H1 (cell line): ENCODE results near the gene USP49.

Source experiments
- CHD7 ChIP-seq: fragments of 300-600 bp; sonication (generic); IDR thresholded peaks from 2 replicates; pipeline ENCODE4 v1.7.1; 2012; ENCODE audit warnings: low read length, moderate library complexity, mild to moderate bottlenecking, inconsistent platforms; ENCODE audit not compliant: insufficient replicate concordance
- CTCF ChIP-seq, 3 experiments: IDR thresholded peaks; 1 replicate in 2 of 3; 2 replicates in 1 of 3; pipeline versions ENCODE4 v1.5.1 to v1.6.1; 2011; ENCODE audit warnings: low read length in 3 of 3, mild to moderate bottlenecking in 3 of 3, inconsistent platforms in 2 of 3, low read depth in 1 of 3, moderate library complexity in 1 of 3; ENCODE audit not compliant: insufficient read depth in 1 of 3; ENCODE audit errors: control extremely low read depth in 1 of 3
- EGR1 ChIP-seq: IDR thresholded peaks from 2 replicates; pipeline ENCODE4 v1.6.1; 2011; ENCODE audit warnings: low read depth, low read length, borderline replicate concordance
- JUND ChIP-seq: IDR thresholded peaks from 2 replicates; pipeline ENCODE4 v1.6.1; 2011; ENCODE audit warnings: mild to moderate bottlenecking, improper control_type of control experiment, low read length
- SP1 ChIP-seq: IDR thresholded peaks from 2 replicates; pipeline ENCODE4 v1.6.1; 2011; ENCODE audit warnings: low read depth, low read length
- USF2 ChIP-seq: IDR thresholded peaks from 2 replicates; pipeline ENCODE4 v1.6.1; 2011; ENCODE audit warnings: low read length, improper control_type of control experiment

GRCh38 chr6:41775293-41775882 is 119.8 kb downstream of the USP49 start:
- TF ChIP-seq CTCF (IDR thresholded peaks at IDR 0.05; ENCODE audit: control extremely low read depth in 1 of 3, insufficient read depth in 1 of 3, low read depth in 1 of 3, low read length in 3 of 3): no peak
- no peak for TF ChIP-seq SP1
- TF ChIP-seq CHD7: no peak
- TF ChIP-seq JUND: no peak
- TF ChIP-seq USF2: no peak
- TF ChIP-seq EGR1: no peak
